Mesenteric fat pad (tissue), 1 donor: Measurements from ENCODE around the gene COL25A1. TPM values are rescaled to one million over a fixed set of nuclear protein-coding genes. Genes with fewer than 3 reads are reported as not detected.

Experiments
- DNase-seq: peaks from one replicate; pipeline ENCODE4 v3.0.0-alpha.2; 2020; ENCODE audit warnings: low spot score
- total RNA-seq: library from RNA; stranded (reverse); fragmentation: NEBNext Ultra II Directional; extraction: Animal tissue kit (Norgen Biotek cat#: 25700); gene quantifications from one replicate; pipeline ENCODE4 v1.2.1, GENCODE V29; 2021
- donor health status: DM: yes; HTN: yes; CAD: no.

The COL25A1 gene
- total RNA-seq, 1 donor from 2014 or later = 6.6 TPM

GRCh38 chr4:108783665-108784463, 518.6 kb downstream of the COL25A1 start:
- DNase-seq = no peak

GRCh38 chr4:108779958-108780357, 522.5 kb downstream of the COL25A1 start:
- no peak for DNase-seq

- no peak for DNase-seq
Observed at GRCh38 chr4:108777388-108777787, 525.1 kb downstream of the COL25A1 start.

- DNase-seq = no peak
Observed at GRCh38 chr4:108775921-108776320, 526.5 kb downstream of the COL25A1 start.

- no peak for DNase-seq
Observed at GRCh38 chr4:108774809-108775530, 527.5 kb downstream of the COL25A1 start.

- DNase-seq = no peak
Observed at GRCh38 chr4:108772402-108772801, 530.1 kb downstream of the COL25A1 start.

- no peak for DNase-seq
Observed at GRCh38 chr4:108766058-108766457, 536.4 kb downstream of the COL25A1 start.

- no peak for DNase-seq
Observed at GRCh38 chr4:108763986-108764385, 538.5 kb downstream of the COL25A1 start.

- no peak for DNase-seq
Observed at GRCh38 chr4:108763226-108763593, 539.2 kb downstream of the COL25A1 start.

- DNase-seq = no peak
Observed at GRCh38 chr4:108762559-108763225, 539.8 kb downstream of the COL25A1 start, which contains the start of gene ETNPPL. Gene ETNPPL, minus strand, starts transcription at chr4:108763053. Its CDS starts 155 bp downstream, at chr4:108762898.

Other genes starting within 250 kb of the COL25A1 start
- 33.5 TPM for gene SEC24B, start 131.2 kb upstream of the COL25A1 start, total RNA-seq